Right ventricle myocardium superior (tissue), 1 donor: ENCODE results near the gene WNT11. TPM values are rescaled to one million over a fixed set of nuclear protein-coding genes. Genes with fewer than 3 reads are reported as not detected.
A peak's percentile ranks its signal among the peaks of the same experiment; 100 is the strongest.
"Not testable (repeated sequence)": the region's sequence is repeated elsewhere in the genome, so short reads cannot be mapped to it uniquely, and the experiment has no call there.

ENCODE experiments used
- ATAC-seq: fragments of 200-7000 bp; cut with Tn5 transposase; one replicate; pipeline ENCODE4 v1.9.1; 2020; ENCODE audit warnings: mild to moderate bottlenecking; ENCODE audit not compliant: poor library complexity
- DNase-seq: peaks from one replicate; pipeline ENCODE4 v3.0.0-alpha.2; 2020
- intact Hi-C: fragments of 100-400 bp; cut with DNase I; formaldehyde crosslinking; loops from one replicate; pipeline ENCODE4 v1.11.2; 2022
- total RNA-seq: library from RNA; stranded (reverse); fragmentation: NEBNext Ultra II Directional; extraction: Animal tissue kit (Norgen Biotek cat#: 25700); gene quantifications from one replicate; pipeline ENCODE4 v1.2.1, GENCODE V29; 2021
- donor health status: DM: no; HTN: yes; CAD: no; lungs with severe emphysema.

The WNT11 gene
- total RNA-seq, 1 donor from 2014 or later = 20.0 TPM

DNA sequence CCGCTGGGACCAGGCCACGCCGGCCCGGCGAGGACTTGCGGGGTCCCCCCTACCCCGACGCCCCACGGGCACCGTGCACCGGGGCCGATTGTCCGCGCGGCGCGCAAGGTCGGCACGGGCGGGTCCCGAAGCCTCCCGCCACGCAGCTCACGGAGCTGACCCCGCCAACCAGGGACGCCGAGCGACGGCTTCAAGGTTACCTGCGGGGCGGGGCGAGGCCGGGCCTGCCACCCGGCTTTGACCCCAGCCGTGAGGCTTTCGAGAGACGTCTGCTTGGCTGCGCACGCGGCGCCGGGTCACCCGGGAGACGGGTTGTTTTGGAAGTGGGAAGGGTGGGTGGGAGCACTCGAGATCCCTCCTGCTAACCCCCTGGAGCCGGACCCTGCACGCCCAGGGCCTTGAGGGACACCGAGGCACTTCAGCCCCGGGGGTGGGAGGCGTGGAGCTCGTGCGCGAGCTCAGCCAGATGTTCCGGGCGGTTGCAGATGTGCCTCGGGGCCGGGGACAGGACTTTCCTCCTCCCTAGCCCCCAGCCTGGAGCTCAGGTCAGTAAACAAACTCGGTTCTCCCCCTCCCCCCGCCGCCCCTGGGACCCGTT lies 3.2 kb upstream of the WNT11 start:
- intact Hi-C loops = no loop called here
- ATAC-seq (peak; percentile 20), DNase-seq (peak; percentile 57)

DNA sequence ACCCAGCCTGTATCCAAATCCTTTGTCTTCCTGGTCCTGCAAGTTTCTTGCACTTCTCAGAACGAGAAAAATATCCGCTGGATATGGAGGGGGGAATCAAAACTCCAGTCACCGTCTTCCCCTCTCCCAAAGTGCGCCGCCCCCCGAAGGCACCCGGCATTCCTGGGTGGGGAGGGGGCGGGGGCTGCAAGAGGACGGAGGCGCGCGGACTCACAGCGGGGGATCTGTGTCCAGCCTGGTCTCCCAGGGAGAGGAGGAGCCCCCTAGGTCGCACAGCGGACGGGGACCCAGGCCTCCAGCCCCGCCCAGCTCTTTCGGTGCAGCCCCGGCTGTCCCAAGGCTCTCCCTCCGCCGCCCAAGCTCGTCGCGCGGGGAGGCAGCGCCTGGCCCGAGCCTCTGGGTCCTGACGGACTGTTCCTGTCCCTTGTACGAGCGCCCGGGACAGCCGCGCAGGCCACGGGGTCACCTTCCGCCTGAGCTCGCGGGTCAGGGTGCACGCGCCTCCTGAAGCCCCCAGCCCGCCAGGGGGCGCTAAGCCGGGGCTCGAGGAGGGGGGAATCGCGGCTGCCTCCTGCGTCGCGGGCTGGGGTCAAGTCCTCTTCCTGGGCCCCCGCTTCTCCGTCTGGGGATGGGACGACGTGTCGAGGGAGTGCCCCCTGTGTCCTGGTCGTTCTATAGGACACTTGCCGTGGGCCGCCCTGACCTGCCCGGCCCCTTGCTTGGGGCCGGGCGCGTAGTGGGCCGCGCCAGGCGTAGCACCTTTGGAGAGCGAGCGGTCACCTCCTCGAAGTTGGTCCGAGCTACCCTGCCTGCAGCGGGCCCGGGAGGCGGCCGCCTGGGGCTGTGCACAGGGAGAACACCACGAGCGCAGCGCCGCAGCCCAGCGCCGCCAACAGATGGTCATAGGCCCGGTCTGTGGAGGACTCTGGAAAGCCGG lies 2.4 kb upstream of the WNT11 start:
- ATAC-seq (peak; percentile 66), DNase-seq (peak; percentile 87)
- intact Hi-C loops = no loop called here

DNA sequence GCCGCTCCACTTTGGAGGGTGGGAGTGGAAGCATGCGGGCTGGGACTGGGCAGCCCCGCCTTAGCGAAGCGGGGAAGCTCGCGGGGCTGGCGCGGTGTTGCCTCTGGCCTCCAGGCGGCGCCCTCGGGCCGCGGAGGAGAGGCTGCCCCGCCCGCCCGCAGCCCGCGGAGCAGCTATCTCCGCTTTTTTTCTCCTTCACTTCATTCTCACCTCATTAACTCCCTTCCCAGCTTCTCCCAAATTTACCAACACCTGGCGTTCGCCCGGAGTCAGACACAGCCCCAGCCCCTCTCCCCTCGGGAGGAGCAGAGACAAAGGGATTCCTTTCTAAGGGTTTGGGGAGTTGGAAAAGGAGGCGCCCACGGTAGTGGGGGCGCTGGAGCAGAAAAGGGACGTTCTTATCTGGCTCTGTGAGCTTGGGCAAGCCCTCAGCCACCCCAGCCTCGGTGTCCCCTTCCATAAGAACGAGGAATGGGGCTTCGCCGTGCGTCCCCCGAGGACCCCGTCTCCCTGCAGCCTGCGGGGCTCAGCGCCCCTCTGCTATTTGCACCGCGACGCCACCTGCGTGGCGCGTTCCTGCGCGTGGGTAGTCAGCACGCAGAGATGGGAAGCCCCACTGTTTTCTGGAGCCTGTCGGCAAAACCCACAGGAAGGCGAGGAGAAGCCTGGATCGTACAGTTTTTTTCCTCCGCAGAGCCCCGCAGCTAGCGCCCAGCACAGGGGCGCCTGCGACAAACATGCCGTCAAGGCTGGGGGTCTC lies 1.5 kb upstream of the WNT11 start:
- DNase-seq (peak; percentile 90), ATAC-seq (peak; percentile 82)
- intact Hi-C loops = loop anchor here (2.0 kb wide), 2 partner anchors 27 to 111 kb away; no protein-coding TSS in a partner anchor

DNA sequence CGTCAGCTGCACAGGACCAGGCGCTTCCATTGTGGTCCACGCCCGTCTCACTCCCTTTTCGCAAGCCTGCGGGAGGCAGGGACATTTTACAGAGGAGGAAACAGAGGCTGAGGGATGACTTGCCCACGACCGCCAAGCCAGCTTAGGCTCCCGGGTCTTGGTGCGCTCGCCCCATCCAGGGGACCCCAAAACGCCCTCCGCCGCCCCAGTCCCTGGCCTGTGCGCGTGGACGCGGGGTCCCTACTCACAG lies 300 bp downstream of the WNT11 start:
- intact Hi-C loops = loop anchor here (2.0 kb wide), 2 partner anchors 29 to 113 kb away; no protein-coding TSS in a partner anchor
- ATAC-seq (no peak), DNase-seq (no peak)

DNA sequence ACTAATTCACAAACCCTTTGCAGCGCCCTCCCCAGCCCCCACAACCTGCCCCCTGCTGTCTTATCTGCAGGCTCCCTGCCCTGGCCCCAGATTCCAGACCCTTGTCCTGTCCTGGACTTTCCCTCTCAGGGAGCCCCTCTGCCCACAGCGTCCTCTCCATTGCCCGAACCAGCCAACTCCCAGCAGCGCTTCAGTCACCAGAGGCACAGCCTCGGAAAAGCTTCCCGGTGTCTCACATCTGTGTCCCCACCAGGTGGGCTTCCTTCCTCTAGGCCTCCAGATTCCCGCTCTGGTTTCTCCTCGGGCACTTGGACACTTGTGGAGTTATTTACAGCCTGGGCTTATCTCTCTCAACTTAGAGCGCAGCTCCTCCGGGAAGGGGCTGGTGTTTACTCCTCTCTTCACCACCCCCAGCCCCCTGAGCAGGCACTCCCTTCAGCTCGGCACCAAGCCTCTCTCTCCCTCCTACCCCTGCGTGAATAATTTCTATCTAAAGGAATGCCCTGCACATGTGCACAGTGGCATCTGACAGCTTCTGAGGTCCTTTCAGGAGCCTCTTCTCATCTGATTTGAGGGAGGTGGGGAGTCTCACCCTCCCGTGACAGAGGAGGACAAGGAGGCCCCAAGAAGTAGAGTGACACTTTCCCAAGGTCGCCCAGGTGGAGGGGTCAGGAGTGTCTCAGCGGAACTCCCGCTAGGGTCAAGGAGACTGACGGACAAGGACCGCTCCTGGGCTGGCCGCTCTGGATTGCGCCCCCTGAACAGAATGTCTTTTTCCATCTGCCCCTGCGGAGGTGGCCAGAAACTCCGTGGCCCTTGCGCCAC lies 838 bp downstream of the WNT11 start:
- ATAC-seq (no peak), DNase-seq (peak; percentile 41)
- intact Hi-C loops = loop anchor here (2.0 kb wide), 2 partner anchors 29 to 113 kb away; no protein-coding TSS in a partner anchor

DNA sequence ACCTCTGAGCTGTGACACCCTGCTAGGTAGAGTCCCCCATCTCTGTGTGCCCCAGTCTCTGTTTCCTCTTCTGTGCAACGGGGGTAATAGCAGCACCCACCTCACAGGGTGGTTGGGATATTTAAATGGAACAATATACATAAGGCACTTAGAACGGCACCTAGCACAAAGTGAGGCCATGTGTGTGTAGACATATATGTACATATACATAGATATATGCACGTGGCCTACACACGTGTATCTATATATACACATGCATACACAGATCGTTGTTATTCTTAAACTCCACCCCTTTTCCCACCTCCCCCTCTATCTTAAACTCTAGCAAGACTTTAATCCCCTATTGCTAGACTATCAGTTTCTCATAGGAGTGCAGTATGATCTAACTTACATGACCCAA lies 2.4 kb downstream of the WNT11 start:
- intact Hi-C loops = no loop called here
- DNase-seq (no peak), ATAC-seq (no peak)

DNA sequence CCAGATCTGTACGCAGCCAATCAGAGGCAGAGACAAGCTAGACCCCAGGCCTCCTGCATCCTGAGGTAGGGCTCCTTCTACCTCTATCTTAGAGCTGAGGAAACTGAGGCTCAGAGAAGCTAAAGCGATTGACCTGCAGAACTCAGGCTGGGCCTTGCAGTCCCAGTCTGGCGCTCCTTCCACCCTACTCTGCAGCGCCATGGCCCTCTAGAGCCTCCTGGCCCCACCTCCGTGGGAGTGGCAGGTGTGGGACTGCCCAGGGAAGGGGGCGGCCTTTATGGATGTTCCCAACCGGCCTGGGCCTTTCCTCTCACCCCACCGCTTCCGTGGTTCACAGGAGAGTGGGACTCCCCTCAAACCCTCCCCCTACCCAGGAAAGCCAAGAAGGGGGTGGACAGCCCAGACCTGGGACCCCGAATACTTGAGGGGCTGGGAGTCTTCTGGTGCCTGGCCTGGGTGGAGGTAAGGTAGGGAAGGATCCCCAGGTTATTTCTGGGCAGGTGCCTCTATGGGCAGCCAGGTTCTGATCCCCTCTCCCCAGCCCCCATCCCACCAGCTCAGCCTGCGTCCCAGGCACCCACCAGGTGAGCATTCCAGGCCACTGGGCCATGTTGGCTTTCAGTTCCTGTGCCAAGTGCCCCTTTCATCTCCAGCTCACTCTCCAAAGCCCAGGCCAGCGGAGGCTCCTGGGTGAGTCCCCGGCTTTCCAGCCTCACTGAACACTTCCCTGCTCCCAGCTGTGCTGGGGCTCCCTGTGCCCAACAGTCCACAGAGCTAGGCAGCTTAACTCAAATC lies 3.0 kb downstream of the WNT11 start:
- ATAC-seq (no peak), DNase-seq (peak; percentile 31)
- intact Hi-C loops = no loop called here

DNA sequence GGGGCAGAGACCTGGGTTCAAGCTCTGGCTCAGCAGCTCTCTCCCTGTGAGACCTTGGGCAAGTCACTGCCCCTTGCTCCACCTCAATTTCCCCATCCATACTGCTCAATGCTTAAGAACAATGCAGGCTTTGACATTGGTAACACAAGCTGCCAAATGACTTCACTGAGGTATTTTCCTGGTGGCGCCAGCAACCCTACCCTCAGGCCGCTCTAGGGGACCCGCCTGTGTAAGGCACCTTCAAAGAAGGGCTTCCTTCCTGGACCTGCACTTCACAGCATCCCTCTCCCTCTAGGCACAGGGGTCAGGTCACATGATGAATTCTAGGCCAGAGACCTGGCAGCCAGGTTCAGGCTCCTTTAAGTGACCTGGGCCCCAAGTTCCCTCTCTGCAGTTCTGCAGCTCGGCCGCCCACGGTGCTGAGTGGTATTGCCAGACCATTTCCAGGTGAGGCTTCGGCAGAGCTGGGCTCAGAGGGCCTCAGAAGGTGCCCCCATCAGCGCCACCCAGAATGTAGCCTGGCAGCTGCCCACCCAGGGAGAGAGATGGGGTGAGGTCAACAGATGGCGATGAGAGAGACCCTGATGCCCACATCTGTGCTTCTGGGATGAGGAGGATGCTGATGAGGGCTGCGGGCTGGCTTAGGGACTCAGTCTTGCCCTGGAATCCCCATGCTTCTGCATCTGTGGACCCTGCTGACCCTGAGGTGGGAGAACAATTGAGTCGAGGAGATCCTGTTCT lies 4.5 kb downstream of the WNT11 start:
- no peak for ATAC-seq
- intact Hi-C loops = no loop called here
- peak; percentile 26 for DNase-seq

DNA sequence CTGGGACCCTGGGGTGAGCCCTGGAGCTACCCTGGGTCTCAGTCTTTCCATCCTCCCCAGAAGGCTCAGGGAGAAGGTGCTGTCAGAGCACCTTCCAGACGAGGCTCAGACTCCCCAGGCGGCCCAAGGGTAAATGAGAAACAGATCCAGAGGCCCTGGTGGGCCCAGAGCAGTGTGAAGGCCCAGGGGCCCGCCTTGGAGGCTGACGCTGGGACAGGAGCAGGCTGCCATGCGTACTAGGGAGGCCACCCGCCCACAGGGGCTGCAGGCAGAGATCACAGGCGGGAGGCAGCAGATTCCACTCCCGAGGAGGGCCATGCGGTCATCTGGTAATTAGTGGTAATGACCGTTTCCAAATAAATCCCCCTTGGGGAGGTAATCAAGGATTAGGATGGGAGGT lies 5.2 kb downstream of the WNT11 start:
- intact Hi-C loops = no loop called here
- DNase-seq = no peak

DNA sequence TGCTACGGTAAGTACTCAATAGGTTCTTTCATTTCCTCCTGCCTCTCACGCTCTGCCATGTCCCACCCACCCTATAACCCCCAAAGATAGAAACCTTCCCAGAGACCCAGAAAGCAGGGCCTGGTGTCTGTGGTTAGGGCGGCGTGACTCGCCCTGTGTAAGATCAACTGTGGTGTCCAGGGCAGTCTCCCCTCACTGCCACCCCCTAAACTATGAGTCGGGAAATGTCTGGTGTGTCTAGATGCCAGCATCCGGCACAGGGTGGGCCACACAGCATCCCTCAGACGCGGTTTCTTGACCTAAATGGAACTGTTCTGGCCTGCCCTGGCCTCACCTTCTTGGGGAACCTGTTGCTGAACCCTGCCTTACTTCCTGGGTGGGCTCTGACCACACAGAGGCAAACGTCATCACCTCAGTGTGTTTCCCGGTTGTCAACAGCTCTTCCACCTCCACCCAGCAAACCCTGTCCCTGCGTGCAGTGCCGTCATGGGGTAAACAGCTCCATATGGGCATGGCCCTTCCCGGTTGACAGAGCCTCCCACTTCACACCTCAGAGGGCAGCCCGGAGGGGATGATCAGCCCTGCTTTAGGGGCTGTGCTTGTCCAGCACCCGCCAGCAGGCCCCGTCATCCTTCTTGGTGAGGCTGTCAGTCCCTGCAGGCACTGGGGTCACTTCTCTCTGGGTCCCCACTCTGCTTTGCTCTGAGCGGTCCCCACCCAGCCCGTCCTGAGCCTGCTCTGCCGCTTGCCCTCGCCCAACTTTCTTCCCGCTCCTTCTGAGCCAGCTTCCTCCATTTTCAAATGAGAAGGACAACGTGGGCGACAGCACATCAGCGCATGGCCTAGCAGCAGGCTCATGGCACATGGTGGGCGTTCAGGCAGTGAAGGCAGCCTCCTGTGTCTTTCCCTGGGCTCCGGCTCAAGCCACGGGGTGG lies 6.0 kb downstream of the WNT11 start:
- no peak for DNase-seq
- intact Hi-C loops = no loop called here

More for the DNA sequence above, 5.2 kb downstream of the WNT11 start:
- no peak for ATAC-seq

DNA sequence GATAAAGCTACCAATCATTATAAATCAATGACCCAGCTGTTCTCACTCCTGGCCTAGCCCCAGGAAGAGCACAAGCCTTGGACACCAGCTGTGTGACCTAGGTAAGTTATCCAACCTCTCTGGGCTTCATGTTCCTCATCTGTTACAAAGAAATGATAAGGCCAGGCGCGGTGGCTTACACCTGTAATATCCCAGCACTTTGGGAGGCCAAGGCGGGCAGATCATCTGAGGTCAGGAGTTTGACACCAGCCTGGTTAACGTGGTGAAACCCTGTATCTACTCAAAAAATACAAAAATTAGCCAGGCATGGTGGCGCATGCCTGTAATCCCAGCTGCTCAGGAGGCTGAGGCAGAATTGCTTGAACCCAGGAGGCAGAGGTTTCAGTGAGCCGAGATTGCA lies 7.6 kb downstream of the WNT11 start:
- intact Hi-C loops = not testable (repeated sequence)

More for the DNA sequence above, 6.0 kb downstream of the WNT11 start:
- ATAC-seq = no peak

DNA sequence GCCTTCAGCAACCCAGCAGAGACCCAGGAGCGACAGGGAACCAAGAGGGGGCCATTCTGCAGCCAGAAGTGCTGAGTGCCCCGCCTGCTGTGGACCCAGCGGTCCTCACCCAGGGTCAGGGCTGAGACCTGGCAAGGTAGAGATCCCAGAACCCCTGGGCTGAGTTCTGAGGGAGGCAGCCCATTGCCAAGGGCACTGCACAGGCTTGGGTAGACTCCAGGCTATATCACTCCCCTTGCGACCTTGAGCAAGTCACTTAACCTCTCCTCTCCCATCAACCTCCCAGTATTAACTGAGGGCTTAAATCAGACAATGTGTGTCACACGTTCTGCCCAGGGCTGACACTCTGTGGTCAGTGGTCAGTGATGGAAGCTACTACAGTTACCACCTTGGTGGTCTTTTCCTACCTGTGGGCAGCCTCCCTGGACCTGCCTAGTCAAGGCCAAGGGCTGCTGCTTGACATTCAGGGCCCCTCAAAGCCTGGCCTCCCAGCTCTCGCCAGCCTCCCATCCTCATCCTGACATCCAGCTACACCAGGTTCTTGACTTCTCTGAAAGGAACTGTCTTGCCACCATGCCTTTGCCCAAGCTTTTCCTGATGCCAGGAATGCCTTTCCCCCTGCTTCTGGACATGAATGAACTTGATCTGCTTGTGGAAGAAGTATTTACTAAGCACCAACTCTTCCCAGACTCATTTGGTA lies 8.2 kb downstream of the WNT11 start:
- ATAC-seq (no peak), DNase-seq (no peak)
- intact Hi-C loops = no loop called here

More for the DNA sequence above, 7.6 kb downstream of the WNT11 start:
- ATAC-seq, DNase-seq: not testable (repeated sequence)

DNA sequence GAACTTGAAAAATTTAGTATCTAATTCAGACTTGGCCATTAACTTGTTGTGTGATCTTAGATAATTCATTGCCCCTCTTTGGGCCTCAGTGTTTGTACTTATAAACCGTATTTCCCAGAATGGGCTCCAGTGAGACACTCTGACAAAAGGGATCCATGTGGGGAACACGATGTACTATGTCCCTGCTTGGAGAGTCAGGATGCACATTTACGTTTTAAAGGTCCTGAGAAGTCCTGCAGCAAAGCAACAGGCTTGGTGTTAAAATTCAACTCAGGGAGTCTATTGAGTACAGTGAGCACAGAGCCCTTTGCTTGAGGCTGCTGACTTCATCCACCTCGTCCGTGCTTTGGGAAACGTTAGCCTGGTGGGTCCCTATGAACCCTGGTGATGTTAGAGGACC lies 9.0 kb downstream of the WNT11 start:
- no peak for DNase-seq
- no peak for ATAC-seq
- intact Hi-C loops = no loop called here

DNA sequence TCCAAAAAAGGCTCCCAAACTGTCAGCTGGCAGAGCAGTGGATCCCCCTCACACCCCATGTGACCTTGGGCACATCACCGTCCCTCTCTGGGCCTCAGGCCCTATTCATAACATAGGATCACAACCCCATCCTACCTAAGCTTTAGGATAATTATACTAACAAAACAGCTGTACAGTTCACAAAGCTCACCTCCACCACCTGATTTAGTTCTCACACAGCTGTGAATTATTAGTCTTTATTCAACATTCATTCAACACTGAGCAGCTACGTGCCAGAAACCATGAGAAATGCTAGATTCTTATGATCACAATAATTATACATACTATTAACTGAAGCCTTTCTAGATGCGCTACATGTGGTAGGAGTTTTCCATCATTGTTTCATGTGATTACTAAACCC lies 9.5 kb downstream of the WNT11 start:
- no peak for ATAC-seq
- intact Hi-C loops = no loop called here
- no peak for DNase-seq

DNA sequence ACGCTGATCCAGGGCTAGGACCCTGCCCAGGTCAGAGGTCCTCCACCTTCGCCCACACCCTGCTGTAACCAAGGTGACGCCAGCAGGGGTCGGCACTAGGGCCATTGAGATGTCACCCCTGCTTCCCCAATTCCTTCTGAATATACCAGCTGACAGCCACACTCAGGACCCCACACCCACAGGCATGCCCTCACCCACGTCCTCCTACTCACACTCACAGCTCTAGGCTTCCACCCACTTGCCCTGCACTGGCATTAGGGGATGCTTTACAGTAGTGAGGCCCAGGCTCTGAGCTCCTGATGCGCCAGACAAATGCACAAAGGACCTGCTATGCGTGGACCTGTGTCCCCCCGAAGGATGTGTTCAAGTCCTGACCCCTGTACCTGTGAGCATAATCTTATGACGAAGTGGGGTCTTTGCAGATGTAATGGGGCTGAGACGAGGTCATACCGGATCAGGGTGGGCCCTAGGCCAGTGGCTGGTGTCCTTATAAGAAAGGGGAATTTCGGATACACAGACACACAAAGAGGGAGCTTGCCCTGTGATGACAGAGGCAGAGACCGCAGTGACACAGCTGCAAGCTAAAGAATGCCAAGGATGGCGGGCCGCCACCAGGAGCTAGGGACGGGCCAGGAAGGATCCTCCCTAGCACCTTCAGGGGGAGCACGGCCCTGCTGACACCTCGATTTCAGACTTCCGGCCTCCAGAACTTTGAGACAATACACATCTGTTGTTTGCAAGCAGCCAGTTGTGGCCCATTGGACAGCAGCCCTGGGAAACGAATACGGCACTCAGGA lies 11.2 kb downstream of the WNT11 start:
- intact Hi-C loops = no loop called here
- DNase-seq = no peak
- ATAC-seq = no peak
